ENCODE data around the gene EMP2.
"Not testable (repeated sequence)": the region's sequence is repeated elsewhere in the genome, so short reads cannot be mapped to it uniquely, and the experiment has no call there.

The EMP2 gene

GRCh38 chr16:10566613-10567012 lies 13.8 kb downstream of the EMP2 start:
- no peak for TF ChIP-seq CTCF (IDR thresholded peaks at IDR 0.05; ENCODE audit: low read depth, low read length)
- DNase-seq (ENCODE audit: extremely low read depth, low read depth): no peak

- DNase-seq (ENCODE audit: extremely low read depth, low read depth): no peak
- TF ChIP-seq CTCF (IDR thresholded peaks at IDR 0.05; ENCODE audit: low read depth, low read length): no peak
Measured at GRCh38 chr16:10565167-10565566, 15.2 kb downstream of the EMP2 start.

- DNase-seq (ENCODE audit: extremely low read depth, low read depth): no peak
- no peak for TF ChIP-seq CTCF (IDR thresholded peaks at IDR 0.05; ENCODE audit: low read depth, low read length)
Measured at GRCh38 chr16:10564591-10564990, 15.8 kb downstream of the EMP2 start.

GRCh38 chr16:10562361-10562899 lies 18.0 kb downstream of the EMP2 start:
- no peak for TF ChIP-seq CTCF (IDR thresholded peaks at IDR 0.05; ENCODE audit: low read depth, low read length)

GRCh38 chr16:10561425-10561824 lies 19.0 kb downstream of the EMP2 start:
- no peak for DNase-seq (ENCODE audit: extremely low read depth, low read depth)
- TF ChIP-seq CTCF (IDR thresholded peaks at IDR 0.05; ENCODE audit: low read depth, low read length): no peak

More at GRCh38 chr16:10562361-10562899, 18.0 kb downstream of the EMP2 start:
- no peak for DNase-seq (ENCODE audit: extremely low read depth, low read depth)

GRCh38 chr16:10561001-10561400 lies 19.4 kb downstream of the EMP2 start:
- no peak for DNase-seq (ENCODE audit: extremely low read depth, low read depth)
- TF ChIP-seq CTCF (IDR thresholded peaks at IDR 0.05; ENCODE audit: low read depth, low read length): no peak

GRCh38 chr16:10559792-10560191 lies 20.6 kb downstream of the EMP2 start:
- not testable (repeated sequence) for DNase-seq (ENCODE audit: extremely low read depth, low read depth)
